HFFc6 (cell line): ENCODE measurements around the gene ENGASE. TPM values are rescaled to one million over a fixed set of nuclear protein-coding genes. Genes with fewer than 3 reads are reported as not detected.

ENCODE experiments used
- DNase-seq: peaks from one replicate; pipeline ENCODE4 v3.0.0-alpha.2; 2018
- H3K27ac Mint-ChIP-seq: 2 replicates; pipeline ENCODE4 v1.8.0; 2020; ENCODE audit warnings: mild to moderate bottlenecking, mixed read lengths
- H3K27me3 Mint-ChIP-seq: 2 replicates; pipeline ENCODE4 v1.8.0; 2021; ENCODE audit warnings: mild to moderate bottlenecking, moderate library complexity, mixed read lengths; ENCODE audit not compliant: insufficient read depth
- H3K36me3 Mint-ChIP-seq: 2 replicates; pipeline ENCODE4 v1.8.0; 2021; ENCODE audit warnings: low read depth, mixed read lengths
- H3K4me1 Mint-ChIP-seq: 2 replicates; pipeline ENCODE4 v1.8.0; 2020; ENCODE audit warnings: low read depth, mixed read lengths
- H3K4me3 Mint-ChIP-seq: 2 replicates; pipeline ENCODE4 v1.8.0; 2020; ENCODE audit warnings: mild to moderate bottlenecking, moderate library complexity, mixed read lengths
- H3K9me3 Mint-ChIP-seq: 2 replicates; pipeline ENCODE4 v1.8.0; 2020; ENCODE audit warnings: mild to moderate bottlenecking, mixed read lengths
- CTCF ChIP-seq: fragments of 200-600 bp; sonication (generic); IDR thresholded peaks from 2 replicates; pipeline ENCODE4 v1.5.0; 2021; ENCODE audit warnings: antibody characterized with exemption, mild to moderate bottlenecking
- total RNA-seq, 6 experiments: library from RNA; stranded (reverse); fragmentation: NEBNext Ultra II Directional; extraction: Animal tissue kit (Norgen Biotek cat#: 25700); gene quantifications; 2 replicates in 1 of 6; 3 replicates in 5 of 6; pipeline ENCODE4 v1.2.3, GENCODE V29; 2021

The ENGASE gene
- total RNA-seq, 6 experiments from 2014 or later: 11.1 to 13.8 (median 11.8) TPM

- Mint-ChIP-seq H3K4me3 (no peak overlapping the region), H3K4me1 (peaks cover 28% of the 10 kb centered on the region), H3K9me3 (no peaks in the 10 kb centered on the region), H3K27ac (no peak overlapping the region), H3K27me3 (no peaks in the 10 kb centered on the region; the same call in 1 of the 2 replicates), H3K36me3 (no peaks in the 10 kb centered on the region)
- no peak for DNase-seq
- TF ChIP-seq CTCF: no peak
These were observed 26.4 kb upstream of the ENGASE start for GRCh38 chr17:79047923-79048825.

GRCh38 chr17:79048826-79049755, 25.5 kb upstream of the ENGASE start:
- peaks cover 6% of the 10 kb centered on the region for H3K36me3 Mint-ChIP-seq
- H3K27me3 Mint-ChIP-seq: no peaks in the 10 kb centered on the region; the same call in 1 of the 2 replicates
- peaks cover 36% of the 10 kb centered on the region for H3K4me1 Mint-ChIP-seq
- no peak for TF ChIP-seq CTCF
- H3K4me3 Mint-ChIP-seq: no peak overlapping the region
- DNase-seq: no peak
- H3K9me3 Mint-ChIP-seq: peaks cover 7% of the 10 kb centered on the region
- no peak overlapping the region for H3K27ac Mint-ChIP-seq

- no peak for DNase-seq
- no peaks in the 10 kb centered on the region; the same call in 1 of the 2 replicates for H3K27me3 Mint-ChIP-seq
- no peak overlapping the region for H3K27ac Mint-ChIP-seq
- H3K36me3 Mint-ChIP-seq: peaks cover 6% of the 10 kb centered on the region
- peaks cover 10% of the 10 kb centered on the region for H3K9me3 Mint-ChIP-seq
- H3K4me3 Mint-ChIP-seq: no peak overlapping the region
- H3K4me1 Mint-ChIP-seq: peaks cover 36% of the 10 kb centered on the region
- TF ChIP-seq CTCF: no peak
These were observed 24.8 kb upstream of the ENGASE start for GRCh38 chr17:79049821-79050220.

DNA sequence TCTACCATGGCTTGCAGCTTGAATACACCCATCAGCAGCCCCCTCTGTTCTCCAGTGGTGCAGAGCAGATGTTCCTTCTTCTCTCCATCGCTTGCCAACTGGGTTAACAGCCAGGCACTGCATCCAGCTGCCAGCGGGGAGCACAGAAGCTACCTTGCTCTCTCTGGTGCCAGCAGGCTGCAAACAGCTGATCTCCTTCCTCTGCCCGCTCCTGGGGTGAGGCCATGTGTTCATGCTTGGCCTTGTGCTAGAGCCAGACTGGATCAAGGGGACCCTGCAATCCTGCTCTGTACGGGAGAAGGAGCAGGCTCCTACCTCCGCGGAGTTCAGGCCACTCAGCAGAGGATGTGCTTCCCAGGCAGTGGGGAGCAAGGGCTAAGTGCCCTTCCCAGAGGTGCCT, 24.1 kb upstream of the ENGASE start:
- TF ChIP-seq CTCF: no peak
- Mint-ChIP-seq H3K27ac (no peak overlapping the region), H3K9me3 (peaks cover 10% of the 10 kb centered on the region), H3K36me3 (peaks cover 6% of the 10 kb centered on the region), H3K4me1 (peaks cover 35% of the 10 kb centered on the region), H3K27me3 (no peaks in the 10 kb centered on the region; the same call in 1 of the 2 replicates), H3K4me3 (no peak overlapping the region)
- DNase-seq: no peak

DNA sequence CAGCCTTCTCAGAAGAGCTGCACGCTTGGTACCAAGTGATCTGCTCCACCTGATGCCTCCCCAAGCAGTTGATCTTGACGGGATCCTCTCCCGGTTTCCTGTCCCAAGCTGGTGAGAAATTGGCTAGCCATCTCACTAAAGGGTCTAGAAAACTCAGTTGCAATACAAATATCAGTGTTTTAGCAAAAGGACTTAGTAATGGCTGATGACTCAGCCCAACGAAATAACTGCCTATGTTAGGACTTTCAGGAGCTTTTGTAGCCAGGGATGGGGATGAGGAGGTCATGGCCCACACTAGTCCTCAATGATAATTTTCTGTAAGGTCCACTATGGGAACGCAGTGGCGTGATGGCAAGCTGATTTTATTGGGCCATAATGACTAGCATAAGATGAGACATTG, 23.3 kb upstream of the ENGASE start:
- no peak for TF ChIP-seq CTCF
- DNase-seq: no peak
- Mint-ChIP-seq H3K27me3 (no peaks in the 10 kb centered on the region; the same call in 1 of the 2 replicates), H3K27ac (no peak overlapping the region), H3K4me1 (peaks cover 28% of the 10 kb centered on the region), H3K4me3 (no peak overlapping the region), H3K9me3 (peaks cover 10% of the 10 kb centered on the region), H3K36me3 (peaks cover 6% of the 10 kb centered on the region)
